NCI-H146 (cell line): ENCODE data around the gene WSB1.

ENCODE experiments used
- DNase-seq: peaks from one replicate; lab custom pipeline; 2025; lab: John Stamatoyannopoulos, UW

Gene WSB1

GRCh38 chr17:27357236-27357635 lies 63.3 kb downstream of the WSB1 start:
- DNase-seq: no peak

- no peak for DNase-seq
These were observed 66.6 kb downstream of the WSB1 start for GRCh38 chr17:27360507-27360906.

GRCh38 chr17:27361695-27362094 lies 67.8 kb downstream of the WSB1 start:
- no peak for DNase-seq

- no peak for DNase-seq
These were observed 68.6 kb downstream of the WSB1 start for GRCh38 chr17:27362503-27362902.

GRCh38 chr17:27362909-27363308 lies 69.0 kb downstream of the WSB1 start:
- no peak for DNase-seq

GRCh38 chr17:27363326-27363725 lies 69.4 kb downstream of the WSB1 start:
- no peak for DNase-seq
